Embryonic facial prominence (tissue), 1 donor: Measurements from ENCODE around the gene KCNQ1.

Source experiments
- DNase-seq: peaks from one replicate; pipeline ENCODE4 v3.0.0-alpha.2; 2016; ENCODE audit errors: extremely low spot score

The KCNQ1 gene

GRCh38 chr11:2663506-2663905 lies 218.7 kb downstream of the KCNQ1 start:
- DNase-seq: no peak

GRCh38 chr11:2663915-2664314 lies 219.1 kb downstream of the KCNQ1 start:
- no peak for DNase-seq

- no peak for DNase-seq
Measured at GRCh38 chr11:2664376-2664775, 219.6 kb downstream of the KCNQ1 start.

GRCh38 chr11:2664791-2665525 lies 220.2 kb downstream of the KCNQ1 start:
- no peak for DNase-seq

GRCh38 chr11:2665526-2666400 lies 221.0 kb downstream of the KCNQ1 start:
- DNase-seq: no peak

- DNase-seq: no peak
Measured at GRCh38 chr11:2666401-2666741, 221.6 kb downstream of the KCNQ1 start.

- no peak for DNase-seq
Measured at GRCh38 chr11:2666828-2667570, 222.2 kb downstream of the KCNQ1 start.

GRCh38 chr11:2667940-2668339 lies 223.1 kb downstream of the KCNQ1 start:
- DNase-seq: no peak

GRCh38 chr11:2668876-2669275 lies 224.1 kb downstream of the KCNQ1 start:
- no peak for DNase-seq

GRCh38 chr11:2669634-2670469 lies 225.0 kb downstream of the KCNQ1 start:
- DNase-seq: no peak

GRCh38 chr11:2670541-2671100 lies 225.8 kb downstream of the KCNQ1 start:
- DNase-seq: no peak

GRCh38 chr11:2671748-2672147 lies 226.9 kb downstream of the KCNQ1 start:
- no peak for DNase-seq

GRCh38 chr11:2672553-2673249 lies 227.9 kb downstream of the KCNQ1 start:
- no peak for DNase-seq

- DNase-seq: no peak
Measured at GRCh38 chr11:2673250-2673610, 228.4 kb downstream of the KCNQ1 start.

GRCh38 chr11:2673871-2674471 lies 229.2 kb downstream of the KCNQ1 start:
- DNase-seq: no peak

- DNase-seq: no peak
Measured at GRCh38 chr11:2674658-2675131, 229.9 kb downstream of the KCNQ1 start.

GRCh38 chr11:2675540-2675939 lies 230.7 kb downstream of the KCNQ1 start:
- no peak for DNase-seq

GRCh38 chr11:2677127-2677526 lies 232.3 kb downstream of the KCNQ1 start:
- no peak for DNase-seq

- DNase-seq: no peak
Measured at GRCh38 chr11:2678396-2678795, 233.6 kb downstream of the KCNQ1 start.

GRCh38 chr11:2679011-2679676 lies 234.3 kb downstream of the KCNQ1 start:
- no peak for DNase-seq
